HCT116 (cell line): Measurements from ENCODE around the gene NCOA1.

Experiments
- CEBPB ChIP-seq: IDR thresholded peaks from 2 replicates; pipeline ENCODE4 v1.6.1; 2012; ENCODE audit warnings: low read depth
- ELF1 ChIP-seq: IDR thresholded peaks from 2 replicates; pipeline ENCODE4 v1.6.1; 2012; ENCODE audit warnings: low read depth, borderline replicate concordance
- EZH2 ChIP-seq: fragments of 200-600 bp; sonication (generic); IDR thresholded peaks from 2 replicates; pipeline ENCODE4 v1.6.1; 2017; ENCODE audit warnings: antibody characterized with exemption, mixed run types
- POLR2A ChIP-seq: IDR thresholded peaks from 2 replicates; pipeline ENCODE4 v1.7.0; 2011; ENCODE audit warnings: borderline replicate concordance; ENCODE audit not compliant: insufficient read depth, insufficient read length; ENCODE audit errors: extremely low read depth
- POLR2AphosphoS5 ChIP-seq: IDR thresholded peaks from 2 replicates; pipeline ENCODE4 v1.6.1; 2011; ENCODE audit warnings: mild to moderate bottlenecking, low read depth, low read length, moderate library complexity
- RAD21 ChIP-seq: IDR thresholded peaks from 2 replicates; pipeline ENCODE4 v1.6.1; 2012; ENCODE audit warnings: low read depth, mild to moderate bottlenecking
- SIN3A ChIP-seq: IDR thresholded peaks from 2 replicates; pipeline ENCODE4 v1.6.1; 2012; ENCODE audit warnings: low read depth
- TCF7L2 ChIP-seq: IDR thresholded peaks from 2 replicates; pipeline ENCODE4 v1.7.0; 2011; ENCODE audit warnings: borderline replicate concordance, inconsistent platforms; ENCODE audit not compliant: insufficient read depth, insufficient read length; ENCODE audit errors: extremely low read depth
- YY1 ChIP-seq: IDR thresholded peaks from 2 replicates; pipeline ENCODE4 v1.6.1; 2011; ENCODE audit warnings: low read length, low read depth, moderate library complexity, mild to moderate bottlenecking; ENCODE audit not compliant: insufficient replicate concordance; ENCODE audit errors: extremely low read depth
- TF ChIP-seq, protein P1 (sequence below), 3 experiments: fragments of 200-600 bp in 1 of 3; sonication (generic) in 1 of 3; IDR thresholded peaks in 2 of 3; conservative IDR thresholded peaks in 1 of 3; 2 replicates each; pipeline ENCODE4 v1.5.1; 2012 to 2017; ENCODE audit warnings: low read depth in 2 of 3, low read length in 2 of 3, antibody characterized with exemption in 1 of 3, borderline replicate concordance in 1 of 3, control low read depth in 1 of 3, mild to moderate bottlenecking in 1 of 3, mixed read lengths in 1 of 3, mixed run types in 1 of 3, moderate library complexity in 1 of 3; ENCODE audit not compliant: insufficient read depth in 1 of 3
- TF ChIP-seq, protein P2 (sequence below): IDR thresholded peaks from 2 replicates; pipeline ENCODE4 v1.6.1; 2012; ENCODE audit warnings: low read depth
- TF ChIP-seq, protein P3 (sequence below): IDR thresholded peaks from 2 replicates; pipeline ENCODE4 v1.6.1; 2012

DNA sequence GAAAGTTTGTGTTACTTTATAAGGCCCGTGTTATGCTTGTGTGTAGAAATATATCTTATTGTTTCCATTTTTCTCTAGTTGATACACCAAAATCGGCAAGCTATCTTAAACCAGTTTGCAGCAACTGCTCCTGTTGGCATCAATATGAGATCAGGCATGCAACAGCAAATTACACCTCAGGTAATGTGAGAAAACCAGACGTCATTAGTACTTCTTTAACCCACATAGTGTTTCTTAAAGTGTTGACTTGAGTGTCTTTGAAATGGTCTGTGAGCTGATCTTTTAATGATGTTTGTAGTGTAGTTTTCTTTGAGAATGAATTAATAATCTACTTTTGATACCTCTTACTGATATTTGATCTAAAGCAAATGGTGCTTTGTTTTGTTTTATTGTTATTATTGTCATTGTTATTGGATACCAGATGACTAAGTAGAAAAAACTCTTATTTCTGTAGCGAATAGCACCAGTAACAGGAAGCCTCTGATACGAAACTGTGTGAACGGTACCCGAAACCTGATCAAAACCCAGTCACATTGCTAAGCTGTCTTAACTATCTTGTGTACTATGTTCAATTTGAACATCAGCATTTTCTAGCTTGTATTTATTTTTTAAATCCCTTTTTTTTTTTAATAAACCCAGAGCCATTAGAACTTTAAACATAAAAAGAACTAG lies 248.4 kb downstream of the NCOA1 start:
- no peak for TF ChIP-seq CEBPB
- TF ChIP-seq POLR2AphosphoS5: no peak
- TF ChIP-seq, protein P1, sequence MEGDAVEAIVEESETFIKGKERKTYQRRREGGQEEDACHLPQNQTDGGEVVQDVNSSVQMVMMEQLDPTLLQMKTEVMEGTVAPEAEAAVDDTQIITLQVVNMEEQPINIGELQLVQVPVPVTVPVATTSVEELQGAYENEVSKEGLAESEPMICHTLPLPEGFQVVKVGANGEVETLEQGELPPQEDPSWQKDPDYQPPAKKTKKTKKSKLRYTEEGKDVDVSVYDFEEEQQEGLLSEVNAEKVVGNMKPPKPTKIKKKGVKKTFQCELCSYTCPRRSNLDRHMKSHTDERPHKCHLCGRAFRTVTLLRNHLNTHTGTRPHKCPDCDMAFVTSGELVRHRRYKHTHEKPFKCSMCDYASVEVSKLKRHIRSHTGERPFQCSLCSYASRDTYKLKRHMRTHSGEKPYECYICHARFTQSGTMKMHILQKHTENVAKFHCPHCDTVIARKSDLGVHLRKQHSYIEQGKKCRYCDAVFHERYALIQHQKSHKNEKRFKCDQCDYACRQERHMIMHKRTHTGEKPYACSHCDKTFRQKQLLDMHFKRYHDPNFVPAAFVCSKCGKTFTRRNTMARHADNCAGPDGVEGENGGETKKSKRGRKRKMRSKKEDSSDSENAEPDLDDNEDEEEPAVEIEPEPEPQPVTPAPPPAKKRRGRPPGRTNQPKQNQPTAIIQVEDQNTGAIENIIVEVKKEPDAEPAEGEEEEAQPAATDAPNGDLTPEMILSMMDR (IDR thresholded peaks at IDR 0.05 in 2 of 3, conservative IDR thresholded peaks at IDR 0.05 in 1 of 3; ENCODE audit: borderline replicate concordance in 1 of 3, insufficient read depth in 1 of 3, low read depth in 2 of 3, low read length in 2 of 3): no peak
- TF ChIP-seq, protein P2, sequence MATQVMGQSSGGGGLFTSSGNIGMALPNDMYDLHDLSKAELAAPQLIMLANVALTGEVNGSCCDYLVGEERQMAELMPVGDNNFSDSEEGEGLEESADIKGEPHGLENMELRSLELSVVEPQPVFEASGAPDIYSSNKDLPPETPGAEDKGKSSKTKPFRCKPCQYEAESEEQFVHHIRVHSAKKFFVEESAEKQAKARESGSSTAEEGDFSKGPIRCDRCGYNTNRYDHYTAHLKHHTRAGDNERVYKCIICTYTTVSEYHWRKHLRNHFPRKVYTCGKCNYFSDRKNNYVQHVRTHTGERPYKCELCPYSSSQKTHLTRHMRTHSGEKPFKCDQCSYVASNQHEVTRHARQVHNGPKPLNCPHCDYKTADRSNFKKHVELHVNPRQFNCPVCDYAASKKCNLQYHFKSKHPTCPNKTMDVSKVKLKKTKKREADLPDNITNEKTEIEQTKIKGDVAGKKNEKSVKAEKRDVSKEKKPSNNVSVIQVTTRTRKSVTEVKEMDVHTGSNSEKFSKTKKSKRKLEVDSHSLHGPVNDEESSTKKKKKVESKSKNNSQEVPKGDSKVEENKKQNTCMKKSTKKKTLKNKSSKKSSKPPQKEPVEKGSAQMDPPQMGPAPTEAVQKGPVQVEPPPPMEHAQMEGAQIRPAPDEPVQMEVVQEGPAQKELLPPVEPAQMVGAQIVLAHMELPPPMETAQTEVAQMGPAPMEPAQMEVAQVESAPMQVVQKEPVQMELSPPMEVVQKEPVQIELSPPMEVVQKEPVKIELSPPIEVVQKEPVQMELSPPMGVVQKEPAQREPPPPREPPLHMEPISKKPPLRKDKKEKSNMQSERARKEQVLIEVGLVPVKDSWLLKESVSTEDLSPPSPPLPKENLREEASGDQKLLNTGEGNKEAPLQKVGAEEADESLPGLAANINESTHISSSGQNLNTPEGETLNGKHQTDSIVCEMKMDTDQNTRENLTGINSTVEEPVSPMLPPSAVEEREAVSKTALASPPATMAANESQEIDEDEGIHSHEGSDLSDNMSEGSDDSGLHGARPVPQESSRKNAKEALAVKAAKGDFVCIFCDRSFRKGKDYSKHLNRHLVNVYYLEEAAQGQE: no peak
- no peak for TF ChIP-seq YY1
- TF ChIP-seq RAD21: no peak
- no peak for TF ChIP-seq POLR2A
- TF ChIP-seq TCF7L2: no peak
- TF ChIP-seq, protein P3, sequence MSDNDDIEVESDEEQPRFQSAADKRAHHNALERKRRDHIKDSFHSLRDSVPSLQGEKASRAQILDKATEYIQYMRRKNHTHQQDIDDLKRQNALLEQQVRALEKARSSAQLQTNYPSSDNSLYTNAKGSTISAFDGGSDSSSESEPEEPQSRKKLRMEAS: no peak
- TF ChIP-seq SIN3A: no peak
- TF ChIP-seq EZH2: no peak
- no peak for TF ChIP-seq ELF1
